Muscle of leg (tissue), 11 donors: ENCODE results near the gene CCDC71. TPM values are rescaled to one million over a fixed set of nuclear protein-coding genes. Genes with fewer than 3 reads are reported as not detected.
A peak's percentile ranks its signal among the peaks of the same experiment; 100 is the strongest.

Source experiments
- DNase-seq: peaks from one replicate; pipeline ENCODE4 v3.0.0; 2013
- H3K27ac ChIP-seq: one replicate; pipeline ENCODE4 v1.5.1; 2013; ENCODE audit warnings: mild to moderate bottlenecking, low read length, control low read depth
- H3K27me3 ChIP-seq: one replicate; pipeline ENCODE4 v1.6.1; 2013; ENCODE audit warnings: low read length; ENCODE audit not compliant: control insufficient read depth, insufficient read depth
- H3K36me3 ChIP-seq: one replicate; pipeline ENCODE4 v1.6.1; 2013; ENCODE audit warnings: low read length; ENCODE audit not compliant: control insufficient read depth, insufficient read depth
- H3K4me1 ChIP-seq: one replicate; pipeline ENCODE4 v1.6.1; 2013; ENCODE audit warnings: low read length; ENCODE audit not compliant: control insufficient read depth, insufficient read depth
- H3K4me3 ChIP-seq: one replicate; pipeline ENCODE4 v1.5.1; 2013; ENCODE audit warnings: low read length, control low read depth
- H3K9me3 ChIP-seq: replicated peaks from 2 replicates; pipeline ENCODE4 v1.6.1; 2013; ENCODE audit warnings: low read depth, low read length; ENCODE audit not compliant: control insufficient read depth
- WGBS: methylation state at CpG from one replicate; pipeline ENCODE4 v1.1.5; 2013; ENCODE audit warnings: missing lambda C conversion rate; ENCODE audit not compliant: insufficient coverage; 5-methylcytosine and 5-hydroxymethylcytosine counted together
- polyA plus RNA-seq, 8 donors: library from polyadenylated mRNA; unstranded; fragments of 120-200 nt; gene quantifications; one replicate each; pipeline versions ENCODE4 v1.2.1 to v1.2.3, GENCODE V29; 2013; ENCODE audit warnings: inconsistent platforms in 1 of 8, low replicate concordance in 1 of 8; ENCODE audit not compliant: insufficient read length in 8 of 8, insufficient read depth in 1 of 8
- total RNA-seq: library from RNA; stranded (reverse); fragments of 120-200 nt; gene quantifications from one replicate; pipeline ENCODE4 v1.2.4, GENCODE V29; 2013

Gene CCDC71
- total and polyA plus RNA-seq, 9 donors, result 13.7 to 19.3 (median 16.3) TPM

GRCh38 chr3:49183873-49184272 lies 17.7 kb upstream of the CCDC71 start:
- H3K4me1 ChIP-seq, result peaks cover 2% of the 10 kb centered on the region
- WGBS, result no CpG with 5 or more reads among the region's 1 CpG
- H3K36me3 ChIP-seq, result peaks cover 2% of the 10 kb centered on the region
- no peak overlapping the region for H3K4me3 ChIP-seq
- no peaks in the 10 kb centered on the region for H3K9me3 ChIP-seq
- H3K27ac ChIP-seq, result no peak overlapping the region
- no peaks in the 10 kb centered on the region for H3K27me3 ChIP-seq
- no peak for DNase-seq

GRCh38 chr3:49182682-49183081 lies 16.6 kb upstream of the CCDC71 start:
- Histone ChIP-seq H3K27ac (no peak overlapping the region), H3K4me1 (peaks cover 7% of the 10 kb centered on the region), H3K9me3 (no peaks in the 10 kb centered on the region), H3K4me3 (no peak overlapping the region), H3K36me3 (peaks cover 10% of the 10 kb centered on the region), H3K27me3 (no peaks in the 10 kb centered on the region)
- WGBS, result 73% methylated on average over 15 of the region's 24 CpGs
- DNase-seq, result no peak

GRCh38 chr3:49181351-49181750 lies 15.2 kb upstream of the CCDC71 start:
- no CpG with 5 or more reads among the region's 6 CpGs for WGBS
- peaks cover 20% of the 10 kb centered on the region for H3K36me3 ChIP-seq
- H3K27ac ChIP-seq, result no peak overlapping the region
- no peaks in the 10 kb centered on the region for H3K27me3 ChIP-seq
- H3K9me3 ChIP-seq, result no peaks in the 10 kb centered on the region
- H3K4me1 ChIP-seq, result peaks cover 18% of the 10 kb centered on the region
- DNase-seq, result no peak
- no peak overlapping the region for H3K4me3 ChIP-seq

GRCh38 chr3:49180116-49180515 lies 14.0 kb upstream of the CCDC71 start:
- Histone ChIP-seq H3K27me3 (no peaks in the 10 kb centered on the region), H3K27ac (no peak overlapping the region)
- DNase-seq, result no peak

GRCh38 chr3:49177073-49177472 lies 10.9 kb upstream of the CCDC71 start:
- no peaks in the 10 kb centered on the region for H3K9me3 ChIP-seq
- H3K27me3 ChIP-seq, result no peaks in the 10 kb centered on the region
- no peak for DNase-seq
- WGBS, result no CpG with 5 or more reads among the region's 2 CpGs
- H3K27ac ChIP-seq, result no peak overlapping the region
- peaks cover 55% of the 10 kb centered on the region for H3K36me3 ChIP-seq
- no peak overlapping the region for H3K4me3 ChIP-seq
- peaks cover 57% of the 10 kb centered on the region for H3K4me1 ChIP-seq

More at GRCh38 chr3:49180116-49180515, 14.0 kb upstream of the CCDC71 start:
- peaks cover 32% of the 10 kb centered on the region for H3K36me3 ChIP-seq
- peaks cover 29% of the 10 kb centered on the region for H3K4me1 ChIP-seq
- H3K9me3 ChIP-seq, result no peaks in the 10 kb centered on the region
- no peak overlapping the region for H3K4me3 ChIP-seq

GRCh38 chr3:49175530-49175929 lies 9.4 kb upstream of the CCDC71 start:
- Histone ChIP-seq H3K4me1 (peaks cover 65% of the 10 kb centered on the region), H3K9me3 (no peaks in the 10 kb centered on the region), H3K36me3 (peaks cover 55% of the 10 kb centered on the region), H3K4me3 (no peak overlapping the region), H3K27me3 (no peaks in the 10 kb centered on the region), H3K27ac (no peak overlapping the region)
- WGBS, result 68% methylated on average over 5 of the region's 8 CpGs
- no peak for DNase-seq

GRCh38 chr3:49174397-49174985 lies 8.4 kb upstream of the CCDC71 start:
- H3K9me3 ChIP-seq, result no peaks in the 10 kb centered on the region
- no peaks in the 10 kb centered on the region for H3K27me3 ChIP-seq
- H3K36me3 ChIP-seq, result peaks cover 55% of the 10 kb centered on the region
- H3K4me1 ChIP-seq, result peaks cover 68% of the 10 kb centered on the region
- H3K27ac ChIP-seq, result peak overlapping the region; percentile 84
- H3K4me3 ChIP-seq, result no peak overlapping the region
- 83% methylated on average over 5 of the region's 9 CpGs for WGBS
- no peak for DNase-seq

- WGBS, result no CpG with 5 or more reads among the region's 4 CpGs
- Histone ChIP-seq H3K9me3 (no peaks in the 10 kb centered on the region), H3K36me3 (peaks cover 51% of the 10 kb centered on the region), H3K27ac (peak overlapping the region; percentile 84), H3K4me1 (peaks cover 68% of the 10 kb centered on the region), H3K4me3 (peak overlapping the region; percentile 86), H3K27me3 (no peaks in the 10 kb centered on the region)
- peak; percentile 61 for DNase-seq
These were observed 7.7 kb upstream of the CCDC71 start for GRCh38 chr3:49173792-49174170.

GRCh38 chr3:49173116-49173791 lies 7.1 kb upstream of the CCDC71 start:
- no CpG with 5 or more reads among the region's 3 CpGs for WGBS
- no peaks in the 10 kb centered on the region for H3K9me3 ChIP-seq
- no peaks in the 10 kb centered on the region for H3K27me3 ChIP-seq
- peak overlapping the region; percentile 86 for H3K4me3 ChIP-seq
- H3K4me1 ChIP-seq, result peaks cover 68% of the 10 kb centered on the region
- H3K36me3 ChIP-seq, result peaks cover 47% of the 10 kb centered on the region
- H3K27ac ChIP-seq, result peak overlapping the region; percentile 84
- peak; percentile 74 for DNase-seq

GRCh38 chr3:49172551-49173041 lies 6.5 kb upstream of the CCDC71 start:
- Histone ChIP-seq H3K4me1 (peaks cover 62% of the 10 kb centered on the region), H3K36me3 (peaks cover 43% of the 10 kb centered on the region), H3K9me3 (no peaks in the 10 kb centered on the region), H3K27me3 (no peaks in the 10 kb centered on the region), H3K4me3 (peak overlapping the region; percentile 86), H3K27ac (peak overlapping the region; percentile 84)
- DNase-seq, result no peak
- WGBS, result 56% methylated on average over 5 of the region's 7 CpGs
